Calu3 (cell line): ENCODE results near the gene SIRT7. TPM values are rescaled to one million over a fixed set of nuclear protein-coding genes. Genes with fewer than 3 reads are reported as not detected.
A peak's percentile ranks its signal among the peaks of the same experiment; 100 is the strongest.

Source experiments
- BruUV-seq: library from RNA; stranded (reverse); fragments of 400-500 nt; replicated peaks from 2 replicates; lab custom pipeline; 2021; lab: Mats Ljungman, UMichigan
- CTCF ChIA-PET: fragments of 300-600 bp; sonication (Branson Sonifier 250); formaldehyde crosslinking; loops from one replicate; lab custom pipeline; 2022; ENCODE audit warnings: antibody characterized with exemption; lab: Charles Lee
- DNase-seq: peaks from one replicate; pipeline ENCODE4 v3.0.0; 2022
- H3K27ac Mint-ChIP-seq: one replicate; pipeline ENCODE4 v1.8.0; 2022; ENCODE audit warnings: mixed read lengths; ENCODE audit not compliant: unreplicated experiment
- H3K27me3 Mint-ChIP-seq: one replicate; pipeline ENCODE4 v1.8.0; 2022; ENCODE audit warnings: mixed read lengths; ENCODE audit not compliant: unreplicated experiment
- H3K36me3 Mint-ChIP-seq: one replicate; pipeline ENCODE4 v1.8.0; 2022; ENCODE audit warnings: mild to moderate bottlenecking, moderate library complexity, mixed read lengths; ENCODE audit not compliant: insufficient read depth, unreplicated experiment
- H3K4me1 Mint-ChIP-seq: one replicate; pipeline ENCODE4 v1.8.0; 2022; ENCODE audit warnings: mild to moderate bottlenecking, low read depth, mixed read lengths; ENCODE audit not compliant: unreplicated experiment
- H3K4me3 Mint-ChIP-seq: one replicate; pipeline ENCODE4 v1.8.0; 2022; ENCODE audit warnings: mild to moderate bottlenecking, low read depth, moderate library complexity, mixed read lengths; ENCODE audit not compliant: unreplicated experiment
- H3K9me3 Mint-ChIP-seq: one replicate; pipeline ENCODE4 v1.8.0; 2022; ENCODE audit warnings: low read depth, mixed read lengths; ENCODE audit not compliant: unreplicated experiment
- CTCF ChIP-seq: fragments of 200-600 bp; IDR thresholded peaks from one replicate; pipeline ENCODE4 v1.8.0; 2022; ENCODE audit warnings: antibody characterized with exemption; ENCODE audit not compliant: unreplicated experiment
- intact Hi-C: fragments of 100-400 bp; cut with micrococcal nuclease; formaldehyde crosslinking; loops from one replicate; pipeline ENCODE4 v1.10.0; 2022; ENCODE audit not compliant: unreplicated experiment
- total RNA-seq: library from RNA; stranded (reverse); gene quantifications from 2 replicates; pipeline ENCODE4 v1.2.3, GENCODE V29; 2022

The SIRT7 gene
- total RNA-seq, 1 experiment from 2014 or later = 50.3 TPM

- Mint-ChIP-seq H3K27me3 (no peaks in the 10 kb centered on the region), H3K4me3 (no peak overlapping the region), H3K36me3 (peaks cover 91% of the 10 kb centered on the region), H3K27ac (no peak overlapping the region), H3K9me3 (no peaks in the 10 kb centered on the region), H3K4me1 (peaks cover 58% of the 10 kb centered on the region)
- CTCF ChIA-PET = no interaction called here
- DNase-seq = no peak
- intact Hi-C loops = no loop called here
- BruUV-seq = no TSS peak
- no peak for TF ChIP-seq CTCF
Observed at GRCh38 chr17:81915331-81915730, 2.6 kb downstream of the SIRT7 start.

- no TSS peak for BruUV-seq
- Mint-ChIP-seq H3K27me3 (no peaks in the 10 kb centered on the region), H3K9me3 (no peaks in the 10 kb centered on the region), H3K4me1 (peaks cover 60% of the 10 kb centered on the region), H3K36me3 (peaks cover 84% of the 10 kb centered on the region), H3K27ac (no peak overlapping the region), H3K4me3 (no peak overlapping the region)
- intact Hi-C loops = no loop called here
- CTCF ChIA-PET = interaction anchor here (0.5 kb wide), 1 partner anchor 108 kb away, joined by 4 read pairs; the partner anchor contains the start of gene CENPX
- no peak for DNase-seq
- TF ChIP-seq CTCF = no peak
Observed at GRCh38 chr17:81914103-81914850, 3.7 kb downstream of the SIRT7 start.

GRCh38 chr17:81913394-81914102 is 4.4 kb downstream of the SIRT7 start:
- peak overlapping the region; percentile 80 for H3K27ac Mint-ChIP-seq
- no peak overlapping the region for H3K4me3 Mint-ChIP-seq
- intact Hi-C loops = no loop called here
- no TSS peak for BruUV-seq
- peaks cover 52% of the 10 kb centered on the region for H3K4me1 Mint-ChIP-seq
- no peak for TF ChIP-seq CTCF
- DNase-seq = no peak
- H3K27me3 Mint-ChIP-seq = no peaks in the 10 kb centered on the region
- H3K9me3 Mint-ChIP-seq = no peaks in the 10 kb centered on the region
- H3K36me3 Mint-ChIP-seq = peaks cover 83% of the 10 kb centered on the region
- CTCF ChIA-PET = interaction anchor here (0.5 to 1.2 kb wide), 3 partner anchors 13 to 884 kb away, joined by 4 to 5 read pairs (median 4); partner anchors contain the start of genes ALYREF and ANAPC11

GRCh38 chr17:81912441-81913309 is 5.3 kb downstream of the SIRT7 start:
- Mint-ChIP-seq H3K4me3 (peak overlapping the region; percentile 78), H3K9me3 (no peaks in the 10 kb centered on the region), H3K27ac (peak overlapping the region; percentile 80), H3K36me3 (peaks cover 75% of the 10 kb centered on the region), H3K4me1 (peaks cover 47% of the 10 kb centered on the region), H3K27me3 (no peaks in the 10 kb centered on the region)
- CTCF ChIA-PET = interaction anchor here (0.9 to 1.2 kb wide), 3 partner anchors 14 to 21 kb away, joined by 4 read pairs; partner anchors contain the start of genes ALYREF and ANAPC11
- intact Hi-C loops = no loop called here
- TF ChIP-seq CTCF = no peak
- no TSS peak for BruUV-seq
- peak; percentile 68 for DNase-seq
